ENCODE data around the gene SYPL1. TPM values are rescaled to one million over a fixed set of nuclear protein-coding genes. Genes with fewer than 3 reads are reported as not detected.

The SYPL1 gene
- total RNA-seq, 1 experiment from 2014 or later: 78.0 TPM

GRCh38 chr7:106072715-106073091 lies 39.4 kb downstream of the SYPL1 start:
- TF ChIP-seq ELF1 (IDR thresholded peaks at IDR 0.05; ENCODE audit: borderline replicate concordance, low read depth): no peak
- TF ChIP-seq EZH2 (IDR thresholded peaks at IDR 0.05): no peak
- no peak for TF ChIP-seq CEBPB (IDR thresholded peaks at IDR 0.05; ENCODE audit: low read depth)
- no peak for TF ChIP-seq TCF7L2 (IDR thresholded peaks at IDR 0.05; ENCODE audit: borderline replicate concordance, extremely low read depth, insufficient read depth, insufficient read length)
- TF ChIP-seq EGR1 (IDR thresholded peaks at IDR 0.05; ENCODE audit: low read depth): no peak
- no peak for TF ChIP-seq REST (IDR thresholded peaks at IDR 0.05; ENCODE audit: low read depth)
- TF ChIP-seq RAD21 (IDR thresholded peaks at IDR 0.05; ENCODE audit: low read depth): no peak
- TF ChIP-seq YY1 (IDR thresholded peaks at IDR 0.05; ENCODE audit: extremely low read depth, insufficient replicate concordance, low read depth, low read length): no peak
- TF ChIP-seq CBX3 (IDR thresholded peaks at IDR 0.05; ENCODE audit: low read depth): no peak
- Histone ChIP-seq H3K4me2 (ENCODE audit: low read length) (no peak overlapping the region), H2AFZ (ENCODE audit: low read depth, low read length, poor library complexity, severe bottlenecking) (no peak overlapping the region)

More at GRCh38 chr7:106072715-106073091, 39.4 kb downstream of the SYPL1 start:
- Histone ChIP-seq H3K9me2 (ENCODE audit: insufficient read depth) (no peaks in the 10 kb centered on the region), H3K79me2 (ENCODE audit: insufficient read depth, low read length) (no peaks in the 10 kb centered on the region), H3K36me3 (ENCODE audit: control insufficient read depth in 1 of 2, insufficient read depth in 2 of 2, low read length in 2 of 2) (no peaks in the 10 kb centered on the region), H3K9ac (ENCODE audit: low read length) (no peak overlapping the region), H4K20me1 (ENCODE audit: insufficient read depth) (no peaks in the 10 kb centered on the region), H3K9me3 (ENCODE audit: control insufficient read depth in 1 of 2, insufficient read depth in 1 of 2, low read depth in 1 of 2, low read length in 2 of 2) (no peaks in the 10 kb centered on the region), H3K27ac (ENCODE audit: low read depth, low read length) (no peak overlapping the region), H3K4me3 (replicated peaks in 1 of 2; ENCODE audit: low read depth in 1 of 2, low read length in 2 of 2) (no peak overlapping the region), H3K27me3 (ENCODE audit: insufficient read depth, low read length) (no peaks in the 10 kb centered on the region), H3K4me1 (ENCODE audit: control insufficient read depth in 1 of 2, insufficient read depth in 2 of 2, low read length in 2 of 2) (no peaks in the 10 kb centered on the region)
- DNase-seq (ENCODE audit: low read depth, low spot score) (no peak), ATAC-seq (no peak)
- ChIA-PET CTCF (interaction anchor here (1.0 to 1.2 kb wide), 2 partner anchors 8 to 416 kb away, joined by 3 to 5 read pairs; no protein-coding TSS in a partner anchor), POLR2A (no interaction called here), RAD21 (ENCODE audit: low non-redundant PET in 1 of 2, low total read pairs in 2 of 2, uncharacterized antibody in 2 of 2, unreplicated experiment in 2 of 2) (no interaction called here)
- intact Hi-C loops (cut with micrococcal nuclease): no loop called here
- BruUV-seq (replicated peaks): no TSS peak

Measured in HCT116 (cell line).